Kidney (tissue), 14 donors: ENCODE measurements around the gene IMMP2L. TPM values are rescaled to one million over a fixed set of nuclear protein-coding genes. Genes with fewer than 3 reads are reported as not detected.

ENCODE experiments used
- DNase-seq, 5 donors: peaks; one replicate each; pipeline ENCODE4 v3.0.0-alpha.2; 2013 to 2020
- FAIRE-seq: peaks from 2 replicates; lab custom pipeline; 2012; peaks lifted over from hg19 to GRCh38; lab: Jason Lieb, UNC
- H3K27ac ChIP-seq, 2 donors: one replicate each; pipeline ENCODE4 v1.7.0; 2013; ENCODE audit warnings: low read depth in 2 of 2, low read length in 2 of 2, inconsistent platforms in 1 of 2
- H3K27me3 ChIP-seq: one replicate; pipeline ENCODE4 v1.7.1; 2013; ENCODE audit warnings: low read length, inconsistent platforms; ENCODE audit not compliant: control insufficient read depth, insufficient read depth
- H3K36me3 ChIP-seq, 3 donors: one replicate each; pipeline versions ENCODE4 v1.7.0 to v1.7.1; 2013; ENCODE audit warnings: low read length in 3 of 3, control low read depth in 1 of 3, inconsistent platforms in 1 of 3; ENCODE audit not compliant: insufficient read depth in 3 of 3, control insufficient read depth in 2 of 3
- H3K4me1 ChIP-seq, 3 donors: one replicate each; pipeline versions ENCODE4 v1.7.0 to v1.7.1; 2013; ENCODE audit warnings: low read length in 3 of 3, inconsistent platforms in 1 of 3, low read depth in 1 of 3; ENCODE audit not compliant: control insufficient read depth in 2 of 3, insufficient read depth in 2 of 3
- H3K4me3 ChIP-seq, 3 donors: one replicate each; pipeline versions ENCODE4 v1.7.0 to v1.8.1; 2013; ENCODE audit warnings: low read length in 3 of 3, control low read depth in 1 of 3, inconsistent platforms in 1 of 3
- H3K9ac ChIP-seq, 3 donors: one replicate each; pipeline versions ENCODE4 v1.7.0 to v1.7.1; 2013; ENCODE audit warnings: low read length in 3 of 3, control low read depth in 1 of 3, inconsistent platforms in 1 of 3
- H3K9me3 ChIP-seq, 3 donors: one replicate each; pipeline versions ENCODE4 v1.7.0 to v1.7.1; 2013; ENCODE audit warnings: low read length in 3 of 3, control low read depth in 1 of 3, inconsistent platforms in 1 of 3; ENCODE audit not compliant: control insufficient read depth in 2 of 3, insufficient read depth in 1 of 3
- intact Hi-C: fragments of 100-400 bp; cut with DNase I; formaldehyde crosslinking; loops from one replicate; pipeline ENCODE4 v1.11.1; 2022
- polyA plus RNA-seq: library from polyadenylated mRNA; stranded (reverse); fragments of 350-450 nt; fragmentation: Illumina TruSeq; extraction: RNeasy Lipid Tissue Mini Kit (QIAGEN cat#74804); gene quantifications from one replicate; pipeline ENCODE4 v1.2.3, GENCODE V29; 2014; ENCODE audit warnings: low read depth, low replicate concordance; ENCODE audit not compliant: insufficient read depth
- total RNA-seq: library from RNA; stranded (reverse); fragmentation: NEBNext Ultra II Directional; extraction: Animal tissue kit (Norgen Biotek cat#: 25700); gene quantifications from one replicate; pipeline ENCODE4 v1.2.1, GENCODE V29; 2021
- TF ChIP-seq, protein P1 (sequence below): IDR thresholded peaks from 3 replicates; pipeline ENCODE4 v1.5.1; 2012; ENCODE audit warnings: mild to moderate bottlenecking, moderate library complexity, borderline replicate concordance; ENCODE audit not compliant: insufficient read depth; ENCODE audit errors: extremely low read depth
- donor health status: control.
- donor health status: control.
- donor health status: control.
- donor health status: control.
- donor health status: control.
- donor health status: DM: yes; HTN: yes; CAD: no.
- donor health status: Normal renal cell carcinoma (clear cell type).

The IMMP2L gene
- total and polyA plus RNA-seq, 2 donors from 2014 or later = 46.4 to 52.1 TPM

GRCh38 chr7:111593343-111593742 lies 31.1 kb upstream of the IMMP2L start:
- no peaks in the 10 kb centered on the region for H3K9me3 ChIP-seq
- H3K4me3 ChIP-seq = no peak overlapping the region
- TF ChIP-seq, protein P1, sequence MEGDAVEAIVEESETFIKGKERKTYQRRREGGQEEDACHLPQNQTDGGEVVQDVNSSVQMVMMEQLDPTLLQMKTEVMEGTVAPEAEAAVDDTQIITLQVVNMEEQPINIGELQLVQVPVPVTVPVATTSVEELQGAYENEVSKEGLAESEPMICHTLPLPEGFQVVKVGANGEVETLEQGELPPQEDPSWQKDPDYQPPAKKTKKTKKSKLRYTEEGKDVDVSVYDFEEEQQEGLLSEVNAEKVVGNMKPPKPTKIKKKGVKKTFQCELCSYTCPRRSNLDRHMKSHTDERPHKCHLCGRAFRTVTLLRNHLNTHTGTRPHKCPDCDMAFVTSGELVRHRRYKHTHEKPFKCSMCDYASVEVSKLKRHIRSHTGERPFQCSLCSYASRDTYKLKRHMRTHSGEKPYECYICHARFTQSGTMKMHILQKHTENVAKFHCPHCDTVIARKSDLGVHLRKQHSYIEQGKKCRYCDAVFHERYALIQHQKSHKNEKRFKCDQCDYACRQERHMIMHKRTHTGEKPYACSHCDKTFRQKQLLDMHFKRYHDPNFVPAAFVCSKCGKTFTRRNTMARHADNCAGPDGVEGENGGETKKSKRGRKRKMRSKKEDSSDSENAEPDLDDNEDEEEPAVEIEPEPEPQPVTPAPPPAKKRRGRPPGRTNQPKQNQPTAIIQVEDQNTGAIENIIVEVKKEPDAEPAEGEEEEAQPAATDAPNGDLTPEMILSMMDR = no peak
- no peaks in the 10 kb centered on the region for H3K36me3 ChIP-seq
- no peaks in the 10 kb centered on the region for H3K4me1 ChIP-seq
- no peak overlapping the region for H3K9ac ChIP-seq
- no peak overlapping the region for H3K27ac ChIP-seq
- FAIRE-seq (no peak), DNase-seq (no peak)
- intact Hi-C loops = no loop called here
- H3K27me3 ChIP-seq = no peaks in the 10 kb centered on the region

DNA sequence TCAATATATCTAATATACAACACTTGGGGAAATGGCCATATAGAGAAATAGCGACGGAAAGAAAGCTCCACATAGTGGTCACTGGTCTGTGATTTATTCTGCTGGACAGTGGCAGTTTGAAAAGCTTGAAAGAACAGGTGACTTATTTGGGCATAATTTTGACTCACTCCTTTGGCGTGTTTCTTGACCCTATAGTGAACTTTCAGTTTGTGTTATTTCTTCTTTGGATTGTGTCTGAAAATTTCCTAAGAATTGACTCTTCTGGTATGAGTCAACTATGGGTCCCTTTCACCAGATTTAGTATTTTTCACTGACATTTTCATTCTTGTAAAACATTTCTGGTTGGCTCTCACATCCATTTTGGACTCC lies 25.8 kb upstream of the IMMP2L start:
- DNase-seq (no peak), FAIRE-seq (no peak)
- H3K9ac ChIP-seq = no peak overlapping the region
- no peaks in the 10 kb centered on the region for H3K9me3 ChIP-seq
- H3K27me3 ChIP-seq = no peaks in the 10 kb centered on the region
- no peaks in the 10 kb centered on the region for H3K4me1 ChIP-seq
- TF ChIP-seq, protein P1 = no peak
- H3K27ac ChIP-seq = no peak overlapping the region
- H3K36me3 ChIP-seq = no peaks in the 10 kb centered on the region
- intact Hi-C loops = no loop called here
- no peak overlapping the region for H3K4me3 ChIP-seq

GRCh38 chr7:111587410-111588064 lies 25.2 kb upstream of the IMMP2L start:
- TF ChIP-seq, protein P1 = no peak
- Histone ChIP-seq H3K9ac (no peak overlapping the region), H3K4me3 (no peak overlapping the region), H3K9me3 (no peaks in the 10 kb centered on the region), H3K4me1 (no peaks in the 10 kb centered on the region), H3K27ac (no peak overlapping the region), H3K36me3 (no peaks in the 10 kb centered on the region), H3K27me3 (no peaks in the 10 kb centered on the region)
- FAIRE-seq = no peak
- DNase-seq = no peak
- intact Hi-C loops = no loop called here
